Activated gamma-delta T cell treated with Interleukin-2 at 50 U/mL for 16 hours (primary cell): ENCODE results near the gene NOP16.

Experiments used
- DNase-seq: peaks from one replicate; pipeline ENCODE4 v3.0.0-alpha.2; 2020

The NOP16 gene

GRCh38 chr5:176384366-176384930 lies 4.0 kb downstream of the NOP16 start:
- no peak for DNase-seq

GRCh38 chr5:176383961-176384360 lies 4.4 kb downstream of the NOP16 start:
- DNase-seq = no peak

- no peak for DNase-seq
These were observed 5.0 kb downstream of the NOP16 start for GRCh38 chr5:176383248-176383905.

- no peak for DNase-seq
These were observed 5.7 kb downstream of the NOP16 start for GRCh38 chr5:176382721-176383120.

- no peak for DNase-seq
These were observed 6.4 kb downstream of the NOP16 start for GRCh38 chr5:176381979-176382378.

GRCh38 chr5:176381423-176381822 lies 7.0 kb downstream of the NOP16 start:
- no peak for DNase-seq

- no peak for DNase-seq
These were observed 8.5 kb downstream of the NOP16 start for GRCh38 chr5:176379881-176380280.

GRCh38 chr5:176373100-176373818 lies 15.1 kb downstream of the NOP16 start:
- DNase-seq = no peak

- no peak for DNase-seq
These were observed 16.5 kb downstream of the NOP16 start for GRCh38 chr5:176371621-176372539.

GRCh38 chr5:176369934-176370711 lies 18.3 kb downstream of the NOP16 start:
- DNase-seq = no peak

- DNase-seq = no peak
These were observed 19.7 kb downstream of the NOP16 start for GRCh38 chr5:176368726-176369125.

- DNase-seq = no peak
These were observed 22.0 kb downstream of the NOP16 start for GRCh38 chr5:176366232-176366894.

GRCh38 chr5:176365351-176366231 lies 22.8 kb downstream of the NOP16 start, which contains the start of gene ARL10:
ARL10 (plus strand) TSS chr5:176365487; CDS start chr5:176365564, 77 bp downstream.
- DNase-seq = peak; percentile 17

GRCh38 chr5:176364765-176365350 lies 23.5 kb downstream of the NOP16 start:
- DNase-seq = no peak

GRCh38 chr5:176362233-176362490 lies 26.2 kb downstream of the NOP16 start:
- DNase-seq = no peak

GRCh38 chr5:176361437-176362232 lies 26.8 kb downstream of the NOP16 start, which contains the start of gene KIAA1191:
KIAA1191 (minus strand) TSS chr5:176361764; CDS start chr5:176359508, 2,256 bp downstream.
- peak; percentile 93 for DNase-seq

GRCh38 chr5:176360894-176361436 lies 27.4 kb downstream of the NOP16 start:
- DNase-seq = no peak

GRCh38 chr5:176359658-176360057 lies 28.7 kb downstream of the NOP16 start:
- no peak for DNase-seq

- no peak for DNase-seq
These were observed 32.2 kb downstream of the NOP16 start for GRCh38 chr5:176356179-176356566.
